NK-92 treated with Interleukin-12 subunit alpha and Interleukin-12 subunit beta, amount 100 ng/mL, for 24 hours (cell line): ENCODE data around the gene NXN.
"Not testable (repeated sequence)": the region's sequence is repeated elsewhere in the genome, so short reads cannot be mapped to it uniquely, and the experiment has no call there.

Experiments used
- DNase-seq: peaks from one replicate; lab custom pipeline; 2025; lab: John Stamatoyannopoulos, UW

The NXN gene

GRCh38 chr17:917941-918740 is 61.4 kb downstream of the NXN start:
- DNase-seq: no peak

- no peak for DNase-seq
These were observed 62.2 kb downstream of the NXN start for GRCh38 chr17:917391-917811.

GRCh38 chr17:916315-916714 is 63.3 kb downstream of the NXN start:
- DNase-seq: no peak

GRCh38 chr17:915538-916201 is 63.9 kb downstream of the NXN start:
- no peak for DNase-seq

- no peak for DNase-seq
These were observed 65.0 kb downstream of the NXN start for GRCh38 chr17:914561-914960.

GRCh38 chr17:913207-913606 is 66.4 kb downstream of the NXN start:
- no peak for DNase-seq

- no peak for DNase-seq
These were observed 69.8 kb downstream of the NXN start for GRCh38 chr17:909642-910323.

- no peak for DNase-seq
These were observed 71.9 kb downstream of the NXN start for GRCh38 chr17:907725-908124.

GRCh38 chr17:905708-906107 is 73.9 kb downstream of the NXN start:
- DNase-seq: not testable (repeated sequence)

- DNase-seq: no peak
These were observed 75.7 kb downstream of the NXN start for GRCh38 chr17:903691-904481.

- DNase-seq: no peak
These were observed 77.1 kb downstream of the NXN start for GRCh38 chr17:902463-902862.

- no peak for DNase-seq
These were observed 77.6 kb downstream of the NXN start for GRCh38 chr17:901964-902363.

GRCh38 chr17:901191-901950 is 78.2 kb downstream of the NXN start:
- no peak for DNase-seq

GRCh38 chr17:900336-900934 is 79.1 kb downstream of the NXN start:
- DNase-seq: no peak

- no peak for DNase-seq
These were observed 81.5 kb downstream of the NXN start for GRCh38 chr17:897970-898619.

- DNase-seq: no peak
These were observed 82.5 kb downstream of the NXN start for GRCh38 chr17:896953-897661.

- DNase-seq: no peak
These were observed 83.1 kb downstream of the NXN start for GRCh38 chr17:896454-896853.

- DNase-seq: no peak
These were observed 86.6 kb downstream of the NXN start for GRCh38 chr17:892958-893357.

GRCh38 chr17:888998-889441 is 90.6 kb downstream of the NXN start:
- no peak for DNase-seq
